SK-MEL-5 (cell line): Measurements from ENCODE around the gene PIK3C2G. TPM values are rescaled to one million over a fixed set of nuclear protein-coding genes. Genes with fewer than 3 reads are reported as not detected.

Source experiments
- DNase-seq: peaks from one replicate; pipeline ENCODE4 v3.0.0-alpha.2; 2016; ENCODE audit warnings: low read depth, low spot score
- in situ Hi-C: cut with HindIII; loops from 2 replicates; pipeline ENCODE4 v1.10.0; 2016; ENCODE audit warnings: low sequenced_read_pairs, high pct_unique_total_duplicates, low pct_unique_long_range_greater_than_20kb
- total RNA-seq: library from RNA; depleted of rRNA; stranded (reverse); fragments of >200 nt; shearing (Covaris generic); gene quantifications from 2 replicates; pipeline ENCODE4 v1.2.3, GENCODE V29; 2014

PIK3C2G gene
- total RNA-seq, 1 experiment from 2014 or later, result not detected

DNA sequence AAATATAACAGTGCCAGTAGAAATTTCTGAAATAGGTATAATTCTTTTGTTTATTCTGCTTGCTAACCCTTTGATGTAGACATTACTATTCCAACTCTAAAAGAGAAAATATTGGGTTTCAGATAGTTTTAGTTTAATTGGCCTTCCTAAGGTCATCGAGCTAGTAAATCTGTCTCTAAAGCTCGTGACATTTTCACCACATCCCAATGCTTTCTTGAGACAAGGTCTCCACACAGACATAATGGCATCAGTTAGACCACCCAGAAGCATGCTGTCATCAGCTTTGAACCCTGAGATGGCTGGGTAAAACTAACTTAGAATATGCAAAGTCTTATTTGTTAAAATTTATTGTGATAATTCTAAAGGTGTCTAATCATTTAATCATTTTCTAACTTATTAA is 52.0 kb downstream of the PIK3C2G start:
- in situ Hi-C loops, result no loop called here

DNA sequence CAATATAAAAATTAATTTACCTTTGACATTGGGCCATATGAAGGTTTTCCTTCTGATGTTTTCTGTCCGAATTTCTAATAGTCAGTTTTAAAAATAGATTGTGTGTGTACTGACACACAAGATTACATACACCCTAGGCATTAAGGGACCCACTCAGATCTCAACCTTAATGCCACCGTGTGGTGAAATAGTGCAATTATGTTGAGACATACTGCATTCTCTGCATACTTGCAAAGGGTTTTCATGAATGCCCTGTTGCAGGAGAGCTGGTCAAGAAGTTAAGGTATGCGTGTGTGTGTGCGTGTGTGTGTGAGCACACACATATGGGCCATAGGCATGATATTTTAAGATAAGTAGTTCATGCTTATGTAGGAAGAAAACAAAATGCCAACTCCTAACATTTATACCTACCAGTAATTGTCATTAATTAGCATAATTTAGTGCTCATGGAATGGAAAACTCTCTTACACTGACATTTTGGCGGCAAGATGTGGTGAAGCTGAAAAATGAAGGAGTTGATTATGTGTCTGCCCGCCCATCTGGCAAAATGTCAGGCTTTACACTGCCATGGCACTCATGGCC is 58.8 kb downstream of the PIK3C2G start:
- in situ Hi-C loops, result no loop called here
- peak; percentile 84 for DNase-seq

More for the DNA sequence above, 52.0 kb downstream of the PIK3C2G start:
- DNase-seq, result no peak

DNA sequence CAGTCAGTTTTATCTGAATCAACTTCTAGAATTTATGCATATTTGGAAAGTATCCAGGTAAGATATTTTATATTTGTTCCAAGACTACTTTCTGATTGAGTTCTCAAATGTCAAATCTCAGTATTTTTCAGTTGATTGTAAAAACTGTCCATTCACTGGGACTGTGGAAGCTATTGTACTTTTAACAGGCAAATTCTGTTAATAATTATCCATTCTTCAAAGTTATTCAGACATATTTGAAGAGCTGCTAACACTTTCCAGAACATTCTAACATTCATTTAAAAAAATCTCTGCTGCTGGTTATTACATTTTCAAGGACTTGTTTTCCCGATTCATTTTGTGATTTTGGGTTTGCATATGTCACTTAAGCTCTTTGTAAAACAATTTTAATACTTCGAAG is 59.7 kb downstream of the PIK3C2G start:
- in situ Hi-C loops, result no loop called here
- DNase-seq, result no peak

DNA sequence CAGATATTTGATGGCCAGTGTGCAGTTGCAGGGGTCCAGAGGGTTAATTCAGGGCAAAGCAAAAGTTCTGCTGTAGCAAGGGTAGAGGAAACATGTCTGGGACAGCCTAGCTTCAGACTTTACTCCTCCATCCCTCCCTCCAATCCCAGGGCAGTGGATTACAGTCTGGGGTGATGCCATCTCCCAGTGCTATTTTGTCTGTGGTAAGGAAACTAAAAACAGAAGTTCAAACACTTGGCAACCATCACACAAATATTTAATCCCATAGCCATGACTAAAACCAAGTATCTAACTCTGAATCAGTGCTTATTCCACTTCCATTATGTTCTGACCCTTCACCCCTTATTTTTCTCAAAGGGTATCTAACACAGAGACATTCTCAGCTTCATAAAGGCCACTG is 61.8 kb downstream of the PIK3C2G start:
- in situ Hi-C loops, result no loop called here
- no peak for DNase-seq

DNA sequence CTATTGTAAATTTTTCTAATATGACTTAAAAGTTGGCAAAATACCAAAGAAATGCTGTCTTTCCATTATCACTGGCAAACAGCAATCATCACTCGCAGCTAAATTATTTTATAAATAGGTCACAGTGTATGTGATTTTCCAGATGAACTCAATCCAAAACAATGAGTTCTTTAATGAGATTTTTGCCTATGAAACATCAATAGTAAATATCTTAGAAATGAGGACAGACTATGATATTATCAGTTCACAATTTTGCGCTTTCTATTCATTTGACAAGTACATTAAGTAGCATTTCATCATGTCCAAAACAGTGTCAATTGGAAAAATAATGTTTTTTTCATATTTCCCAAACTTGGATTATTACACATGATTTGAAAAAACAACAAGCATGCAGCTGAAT is 65.7 kb downstream of the PIK3C2G start:
- DNase-seq, result no peak
- in situ Hi-C loops, result no loop called here

DNA sequence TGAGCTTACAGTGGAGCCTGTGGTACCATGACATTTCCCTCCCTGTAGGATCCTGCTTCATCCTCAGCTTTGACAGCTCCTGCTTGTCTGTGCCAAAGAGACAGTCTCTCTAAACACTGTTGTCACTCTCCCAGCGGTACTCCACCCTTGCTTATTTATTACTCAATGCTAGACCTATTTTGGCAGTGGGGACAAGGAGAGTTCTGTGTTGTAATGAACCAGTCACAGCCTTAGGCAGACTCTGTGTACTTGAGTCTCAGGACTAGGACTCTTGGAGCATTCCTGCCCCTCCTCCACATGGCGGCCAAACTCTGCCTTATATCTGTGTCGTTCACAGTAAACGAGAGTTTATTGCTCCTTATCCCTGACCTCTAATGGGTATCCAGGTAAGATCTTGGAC is 70.9 kb downstream of the PIK3C2G start:
- DNase-seq, result peak; percentile 8
- in situ Hi-C loops, result no loop called here

DNA sequence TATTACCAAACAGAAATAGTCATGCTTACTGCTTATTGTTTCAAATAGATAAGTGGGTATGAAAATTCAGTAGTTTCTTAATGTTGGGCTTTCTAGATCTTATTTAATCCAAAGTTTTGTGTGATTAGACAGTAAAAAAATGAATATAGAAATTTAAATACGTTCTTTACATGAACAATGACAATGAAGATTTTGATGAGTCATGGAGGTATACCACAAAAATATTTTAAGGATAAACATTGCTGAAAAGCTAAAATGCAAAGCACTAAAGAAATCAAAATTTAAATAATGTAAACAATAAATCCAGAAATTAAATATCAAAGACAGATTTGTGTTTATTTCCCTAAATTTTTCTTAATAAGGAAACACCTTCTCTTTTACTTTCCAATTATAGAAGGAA is 78.3 kb downstream of the PIK3C2G start:
- no peak for DNase-seq
- in situ Hi-C loops, result no loop called here

DNA sequence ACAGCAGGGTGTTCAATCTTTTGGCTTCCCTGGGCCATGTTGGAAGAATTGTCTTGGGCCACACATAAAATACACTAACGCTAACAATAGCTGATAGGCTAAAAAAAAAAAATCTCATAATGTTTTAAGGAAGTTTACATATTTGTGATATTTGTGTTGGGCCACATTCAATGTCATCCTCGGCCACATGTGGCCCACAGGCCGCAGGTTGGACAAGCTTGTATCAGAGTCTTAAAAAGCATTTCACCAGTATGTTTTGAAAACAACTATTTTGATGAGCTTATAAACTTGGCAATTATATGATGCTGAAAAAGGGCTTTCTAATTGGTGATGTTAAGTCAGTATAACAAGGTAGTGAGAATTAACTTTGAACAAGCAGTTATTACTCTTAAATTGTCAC is 78.9 kb downstream of the PIK3C2G start:
- in situ Hi-C loops, result no loop called here
- no peak for DNase-seq

DNA sequence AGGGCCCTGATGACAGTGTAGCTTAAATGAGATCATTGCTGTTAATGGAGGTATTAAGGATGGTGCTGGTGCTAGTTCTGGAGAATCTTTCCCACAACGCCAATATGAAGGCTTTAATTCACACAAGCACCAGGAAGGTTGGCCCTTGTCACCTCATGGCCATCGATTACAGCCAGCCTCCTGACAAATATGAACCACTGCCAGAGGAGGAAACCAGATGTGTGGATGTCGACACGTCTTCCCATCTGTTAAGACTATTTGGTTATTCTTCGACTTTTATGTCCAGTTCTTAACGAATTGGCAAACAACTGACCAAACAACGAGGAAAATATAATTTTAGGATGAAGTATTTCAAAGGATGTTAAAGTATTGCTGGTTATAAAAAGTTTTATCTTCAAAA is 79.5 kb downstream of the PIK3C2G start:
- in situ Hi-C loops, result no loop called here

DNA sequence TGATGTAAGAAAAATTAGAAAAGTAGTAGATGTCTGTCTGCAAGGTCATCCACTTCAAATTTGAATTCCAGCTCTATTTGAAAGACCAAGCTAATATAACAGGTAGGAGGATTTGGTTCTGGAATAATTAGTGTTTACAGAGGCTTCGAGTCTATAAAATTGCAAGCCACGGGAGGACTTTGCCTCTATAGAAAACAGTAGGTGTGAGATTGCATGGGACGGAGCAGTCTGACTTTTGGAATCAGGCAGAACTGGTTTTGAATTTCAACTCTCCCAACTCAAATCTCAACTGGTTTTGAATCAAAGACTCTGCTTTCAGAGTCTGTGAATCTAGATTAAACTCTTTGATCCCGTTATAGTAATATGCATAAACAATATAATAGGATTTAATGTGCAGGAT is 82.4 kb downstream of the PIK3C2G start:
- in situ Hi-C loops, result no loop called here
- no peak for DNase-seq

More for the DNA sequence above, 79.5 kb downstream of the PIK3C2G start:
- no peak for DNase-seq

DNA sequence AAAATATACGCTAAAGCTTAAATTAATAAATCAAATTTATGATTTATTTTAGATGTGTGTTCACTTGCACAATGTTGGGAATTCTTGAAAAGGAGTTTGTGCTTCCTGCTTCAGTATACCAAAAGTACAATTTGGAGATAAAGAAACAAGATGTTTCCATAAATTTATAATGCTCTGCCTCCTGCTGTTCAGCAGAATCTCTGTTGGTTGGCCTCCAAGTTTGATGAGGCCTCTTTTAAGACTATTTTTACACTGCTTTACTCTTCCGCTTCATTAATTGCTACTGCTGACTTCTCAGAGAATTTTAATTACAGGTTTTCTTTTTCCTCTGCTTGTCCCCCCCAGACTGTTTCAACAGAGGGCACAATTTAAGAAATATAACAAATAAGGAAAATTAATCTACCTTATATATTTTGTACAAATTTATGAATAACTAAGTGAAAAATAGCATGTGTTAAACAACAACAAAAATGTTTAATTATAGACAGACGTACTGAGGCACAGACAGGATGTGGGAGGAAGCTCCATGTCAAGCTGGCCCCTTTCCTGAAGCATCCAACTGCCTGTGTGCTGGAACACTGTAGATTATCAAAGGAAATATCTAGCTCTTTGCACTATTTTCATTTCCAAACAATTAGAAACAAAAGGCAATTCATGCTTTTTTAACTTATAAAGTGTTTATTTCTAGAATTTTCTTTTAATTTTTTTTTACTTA is 83.9 kb downstream of the PIK3C2G start:
- DNase-seq, result no peak
- in situ Hi-C loops, result no loop called here

DNA sequence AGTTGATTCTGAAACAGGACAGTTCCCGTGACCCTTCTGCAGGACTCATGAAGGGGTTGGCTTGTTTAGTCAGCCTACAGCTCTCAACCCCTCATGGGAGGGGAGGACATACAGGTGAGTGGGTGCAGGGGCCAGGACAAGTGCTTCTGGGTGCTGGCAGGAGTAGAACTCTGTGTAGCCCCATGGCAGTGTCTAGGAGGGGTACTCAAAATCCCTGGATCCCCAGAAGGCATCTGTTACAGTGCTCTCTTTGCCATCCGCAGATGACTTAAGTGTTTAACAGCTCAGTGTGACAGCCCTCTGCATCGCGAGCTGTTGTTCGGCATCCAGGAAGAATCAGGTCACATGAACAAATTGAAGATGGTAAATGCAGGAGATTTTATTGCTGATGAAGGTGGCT is 91.0 kb downstream of the PIK3C2G start:
- in situ Hi-C loops, result no loop called here
- no peak for DNase-seq

DNA sequence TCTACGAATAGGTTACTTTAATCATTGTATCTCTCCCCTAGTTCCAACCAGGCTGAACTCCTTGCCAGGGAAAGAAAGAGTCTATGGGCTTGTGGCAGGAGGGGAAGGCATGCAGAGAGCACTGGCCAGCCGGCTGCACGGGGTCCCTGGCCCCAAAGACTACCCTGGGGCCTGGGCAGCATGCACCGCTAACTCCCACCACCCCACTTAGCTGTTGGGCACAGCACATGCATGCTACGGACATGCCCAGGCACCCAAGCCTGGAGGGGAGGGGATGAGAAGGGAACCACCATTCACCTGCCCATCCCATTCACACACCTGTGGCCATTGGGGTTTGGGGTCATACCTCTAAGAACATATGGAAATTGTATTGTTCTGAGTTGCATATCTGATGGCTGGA is 94.1 kb downstream of the PIK3C2G start:
- no peak for DNase-seq
- in situ Hi-C loops, result no loop called here

DNA sequence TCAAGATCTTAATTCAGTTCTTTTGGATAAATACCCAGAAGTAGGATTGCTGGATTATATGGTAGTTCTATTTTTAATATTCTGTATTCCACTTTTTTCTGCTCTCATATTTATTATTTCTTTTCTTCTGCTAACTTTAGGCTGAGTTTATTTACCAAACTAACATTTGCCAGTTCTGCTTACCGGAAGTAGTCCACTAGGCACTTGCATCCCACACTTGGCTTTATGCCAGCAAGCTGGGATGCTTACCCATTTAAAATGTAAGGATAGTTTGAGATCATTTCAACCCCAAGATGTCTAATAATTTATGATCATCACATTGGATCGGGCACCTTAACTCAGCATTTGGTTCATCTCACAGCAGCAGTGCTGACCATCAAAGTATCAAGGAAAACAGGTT is 96.8 kb downstream of the PIK3C2G start:
- in situ Hi-C loops, result no loop called here

DNA sequence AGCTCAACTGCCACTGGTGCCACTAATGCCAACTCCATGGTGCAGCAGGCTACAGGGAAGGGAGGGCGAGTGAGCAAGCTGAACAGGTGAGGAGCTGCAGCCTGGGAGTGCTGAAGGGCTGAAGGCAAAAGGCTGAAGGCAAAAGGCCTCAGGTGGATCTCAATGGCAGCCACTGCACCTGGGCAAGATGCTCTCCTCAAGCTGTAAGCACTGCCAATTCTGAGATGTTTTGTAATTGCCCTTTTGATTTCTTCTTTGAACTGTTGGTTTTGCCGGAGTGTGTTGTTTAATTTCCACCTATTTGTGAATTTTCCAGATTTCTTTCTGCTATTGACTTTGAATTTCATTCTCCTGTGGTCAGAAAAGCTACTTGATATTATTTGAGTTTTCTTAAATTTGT is 97.6 kb downstream of the PIK3C2G start:
- no peak for DNase-seq

More for the DNA sequence above, 96.8 kb downstream of the PIK3C2G start:
- no peak for DNase-seq

DNA sequence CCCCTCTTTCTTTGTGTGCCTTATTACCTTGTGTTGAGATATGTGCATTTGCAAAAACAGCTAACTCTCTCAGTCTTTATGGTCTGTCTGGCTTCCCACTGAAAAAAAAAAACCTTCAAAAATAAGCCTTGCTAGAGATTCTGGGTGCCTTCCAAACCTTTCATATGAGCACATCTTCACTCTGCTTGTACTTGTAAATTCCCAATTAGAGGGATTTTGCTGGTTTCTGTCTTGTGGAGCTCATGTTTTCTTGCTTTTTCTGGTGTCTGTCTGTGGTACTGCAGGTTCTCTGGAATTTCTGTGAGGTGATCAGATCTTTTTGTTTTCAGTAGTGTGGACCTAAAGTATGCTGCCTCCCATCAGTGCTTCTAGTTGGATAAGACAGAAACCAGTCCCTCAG is 100.1 kb downstream of the PIK3C2G start:
- in situ Hi-C loops, result no loop called here
- DNase-seq, result no peak

More for the DNA sequence above, 97.6 kb downstream of the PIK3C2G start:
- in situ Hi-C loops, result no loop called here

DNA sequence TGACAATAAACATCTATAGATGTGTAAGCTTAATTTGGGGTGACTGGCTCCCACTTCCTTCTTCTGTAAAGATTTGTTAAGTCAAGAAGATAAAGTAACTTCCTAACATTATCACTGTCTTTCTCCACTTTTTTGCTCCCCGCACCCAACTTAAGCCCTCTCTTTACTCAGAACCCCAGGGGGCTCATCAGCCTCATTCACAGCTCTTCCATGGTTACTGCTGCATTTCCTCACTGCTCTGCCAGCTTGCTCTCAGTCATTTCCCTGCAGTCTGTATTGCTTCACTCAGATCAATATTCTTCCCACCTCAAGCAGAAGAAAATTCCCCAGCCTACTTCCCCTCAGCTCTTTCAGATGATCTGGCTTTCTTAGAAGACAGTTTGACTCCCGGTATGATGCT is 102.0 kb downstream of the PIK3C2G start:
- DNase-seq, result no peak
- in situ Hi-C loops, result no loop called here

DNA sequence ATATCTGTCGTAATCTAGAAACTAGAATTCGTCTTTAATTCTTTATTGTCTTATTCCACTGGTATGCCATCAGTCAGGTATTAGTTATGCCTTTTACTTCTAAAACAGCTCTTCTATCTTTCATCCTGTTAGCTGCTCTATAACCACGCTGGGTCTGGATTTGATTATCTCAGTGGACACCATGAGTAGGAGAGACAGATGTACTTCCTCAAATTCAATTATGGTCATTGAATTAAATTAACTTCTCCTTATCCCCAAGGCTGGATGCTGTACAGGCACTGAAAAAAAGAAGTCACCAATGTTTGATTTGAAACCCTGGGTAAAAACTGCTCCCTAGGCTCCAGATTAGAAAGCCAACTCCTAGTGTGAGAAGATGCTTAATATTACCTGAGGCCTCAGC is 107.3 kb downstream of the PIK3C2G start:
- in situ Hi-C loops, result no loop called here
- no peak for DNase-seq

DNA sequence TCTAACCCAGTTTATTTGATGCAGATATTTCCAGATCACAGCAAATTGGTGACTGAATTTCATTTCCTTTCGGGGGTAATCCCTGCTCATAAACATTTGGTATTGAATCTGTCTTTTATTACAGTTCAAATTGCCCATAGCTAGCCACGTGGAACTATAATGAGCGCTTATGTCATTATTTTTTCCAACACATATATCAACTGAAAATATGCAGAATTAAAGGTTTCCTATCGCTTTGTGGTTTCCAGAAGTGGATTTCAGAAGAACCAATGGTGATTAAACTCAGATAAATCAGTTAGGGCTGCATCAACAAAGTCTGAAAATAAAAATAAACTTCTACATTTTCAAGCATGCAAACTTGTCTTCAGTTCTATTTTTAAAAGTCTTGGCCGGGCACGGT is 111.9 kb downstream of the PIK3C2G start:
- DNase-seq, result no peak
- in situ Hi-C loops, result no loop called here
